Measurements from ENCODE around the gene TFAP2E.

The TFAP2E gene

GRCh38 chr1:35557118-35557610 is 15.9 kb upstream of the TFAP2E start, which contains the start of gene KIAA0319L:
Gene KIAA0319L, minus strand, starts transcription at chr1:35557403. Its CDS starts 2,912 bp downstream, at chr1:35554491.
- peak within 1 kb of the TSS; percentile 94 for H3K4me3 ChIP-seq (ENCODE audit: low read depth, low read length)
- no peak for TF ChIP-seq CTCF (IDR thresholded peaks at IDR 0.05; ENCODE audit: borderline replicate concordance, insufficient read depth, low read depth, low read length)

GRCh38 chr1:35557611-35558373 is 15.3 kb upstream of the TFAP2E start, which contains the start of gene NCDN:
Gene NCDN, plus strand, starts transcription at chr1:35557799. Its CDS starts 392 bp downstream, at chr1:35558191.
- no peak for TF ChIP-seq CTCF (IDR thresholded peaks at IDR 0.05; ENCODE audit: borderline replicate concordance, insufficient read depth, low read depth, low read length)
- peak within 1 kb of the TSS; percentile 94 for H3K4me3 ChIP-seq (ENCODE audit: low read depth, low read length)

GRCh38 chr1:35558374-35559316 is 14.5 kb upstream of the TFAP2E start:
- H3K4me3 ChIP-seq (ENCODE audit: low read depth, low read length), result peak overlapping the region; percentile 94
- TF ChIP-seq CTCF (IDR thresholded peaks at IDR 0.05; ENCODE audit: borderline replicate concordance, insufficient read depth, low read depth, low read length), result no peak

- H3K4me3 ChIP-seq (ENCODE audit: low read depth, low read length), result no peak overlapping the region
- TF ChIP-seq CTCF (IDR thresholded peaks at IDR 0.05; ENCODE audit: borderline replicate concordance, insufficient read depth, low read depth, low read length), result no peak
Measured at GRCh38 chr1:35559317-35559944, 13.7 kb upstream of the TFAP2E start.

GRCh38 chr1:35560256-35561225 is 12.6 kb upstream of the TFAP2E start:
- TF ChIP-seq CTCF (IDR thresholded peaks at IDR 0.05; ENCODE audit: borderline replicate concordance, insufficient read depth, low read depth, low read length), result no peak
- H3K4me3 ChIP-seq (ENCODE audit: low read depth, low read length), result no peak overlapping the region

Data from GM12875 (cell line).